Tibial nerve (tissue), 4 donors: ENCODE results near the gene INTS3.

Experiments
- CTCF ChIP-seq, 5 experiments: fragments of 200-600 bp in 3 of 5; fragments of 450-650 bp in 2 of 5; sonication (generic) in 3 of 5; IDR thresholded peaks; one replicate each; pipeline ENCODE4 v1.5.1; 2016 to 2019; ENCODE audit warnings: antibody characterized with exemption in 5 of 5, mild to moderate bottlenecking in 3 of 5, moderate library complexity in 2 of 5
- EP300 ChIP-seq, 2 donors: sonication (generic); formaldehyde crosslinking; IDR thresholded peaks; one replicate each; pipeline ENCODE4 v1.6.1; 2017; ENCODE audit warnings: antibody characterized with exemption in 2 of 2, mild to moderate bottlenecking in 1 of 2
- POLR2A ChIP-seq, 2 donors: fragments of 450-650 bp; IDR thresholded peaks; one replicate each; pipeline ENCODE4 v1.6.1; 2017; ENCODE audit warnings: antibody characterized with exemption in 2 of 2, mild to moderate bottlenecking in 2 of 2, moderate library complexity in 2 of 2

- no peak for TF ChIP-seq CTCF (IDR thresholded peaks at IDR 0.05)
- TF ChIP-seq POLR2A (IDR thresholded peaks at IDR 0.05), result no peak
- TF ChIP-seq EP300 (IDR thresholded peaks at IDR 0.05), result no peak
Observed at GRCh38 chr1:153774026-153774595, 46.3 kb downstream of the INTS3 start.
